ENCODE data around the gene FBXO2.

The FBXO2 gene

GRCh38 chr1:11647333-11647732 is 6.9 kb downstream of the FBXO2 start:
- no peak for FAIRE-seq
- TF ChIP-seq POLR2A (IDR thresholded peaks at IDR 0.05; ENCODE audit: low read depth, low read length) (no peak), POU2F2 (IDR thresholded peaks at IDR 0.05; ENCODE audit: low read depth, low read length) (no peak), PAX5 (IDR thresholded peaks at IDR 0.05; ENCODE audit: insufficient read depth, low read length, severe bottlenecking) (no peak), SPI1 (IDR thresholded peaks at IDR 0.05; ENCODE audit: low read depth, low read length) (no peak), POLR2AphosphoS5 (IDR thresholded peaks at IDR 0.05; ENCODE audit: low read depth, low read length) (no peak), TAF1 (IDR thresholded peaks at IDR 0.05; ENCODE audit: low read depth, low read length) (no peak)
- no peak for DNase-seq (ENCODE audit: insufficient read length, low spot score)

DNA sequence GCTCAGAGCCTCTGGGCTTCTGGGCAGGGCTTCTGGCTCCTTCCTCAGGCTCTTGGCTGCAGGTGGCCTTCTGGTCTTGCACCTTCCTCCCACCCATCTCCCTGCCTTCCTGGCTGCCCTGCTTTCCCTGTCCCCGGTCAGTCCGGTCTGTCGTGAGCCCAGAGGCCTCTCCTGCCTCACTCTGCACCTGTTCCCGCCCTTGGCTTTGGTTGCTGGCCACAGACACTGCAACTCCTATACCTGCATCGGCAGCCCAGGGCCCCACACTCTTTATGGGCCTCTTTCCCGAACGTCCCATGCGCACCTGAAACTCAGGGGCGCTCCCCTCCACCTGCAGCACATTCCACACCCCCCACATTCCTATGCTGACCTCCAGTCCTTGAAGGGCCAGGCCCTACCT is 7.9 kb downstream of the FBXO2 start:
- no peak for DNase-seq (ENCODE audit: insufficient read length, low spot score)
- TF ChIP-seq POLR2A (IDR thresholded peaks at IDR 0.05; ENCODE audit: low read depth, low read length), result no peak
- no peak for TF ChIP-seq TAF1 (IDR thresholded peaks at IDR 0.05; ENCODE audit: low read depth, low read length)
- no peak for TF ChIP-seq PAX5 (IDR thresholded peaks at IDR 0.05; ENCODE audit: insufficient read depth, low read length, severe bottlenecking)
- no peak for TF ChIP-seq SPI1 (IDR thresholded peaks at IDR 0.05; ENCODE audit: low read depth, low read length)
- no peak for TF ChIP-seq POLR2AphosphoS5 (IDR thresholded peaks at IDR 0.05; ENCODE audit: low read depth, low read length)
- TF ChIP-seq POU2F2 (IDR thresholded peaks at IDR 0.05; ENCODE audit: low read depth, low read length), result no peak
- FAIRE-seq, result no peak

DNA sequence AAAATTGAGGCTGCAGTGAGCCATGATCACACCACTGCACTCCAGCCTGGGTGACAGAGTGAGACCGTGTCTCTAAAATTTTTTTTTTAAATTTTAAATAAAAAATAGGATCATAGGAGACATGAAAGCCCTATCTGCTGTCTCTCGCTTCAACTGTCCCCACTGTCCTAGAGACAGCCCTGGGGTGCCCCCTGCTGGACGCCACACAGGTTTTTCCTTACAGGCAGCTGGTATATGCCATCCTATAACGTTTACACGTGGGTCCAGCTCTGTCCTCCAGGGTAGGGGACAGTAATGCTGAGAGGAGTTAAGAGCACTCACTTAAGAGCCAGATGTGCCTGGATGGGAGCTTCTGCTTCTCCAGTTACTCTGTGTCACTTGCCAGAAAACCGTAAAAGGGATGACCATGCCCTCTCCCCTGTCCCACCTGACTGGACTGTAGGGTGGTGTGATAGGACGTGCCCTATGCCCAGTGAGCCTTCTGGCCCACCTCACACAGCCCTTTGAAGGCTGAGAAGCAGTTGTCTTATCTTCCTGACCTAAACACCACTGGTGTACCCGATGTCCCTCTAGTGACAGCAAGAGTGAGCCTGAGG is 8.5 kb downstream of the FBXO2 start:
- no peak for TF ChIP-seq POLR2AphosphoS5 (IDR thresholded peaks at IDR 0.05; ENCODE audit: low read depth, low read length)
- TF ChIP-seq POU2F2 (IDR thresholded peaks at IDR 0.05; ENCODE audit: low read depth, low read length), result no peak
- TF ChIP-seq PAX5 (IDR thresholded peaks at IDR 0.05; ENCODE audit: insufficient read depth, low read length, severe bottlenecking), result no peak
- TF ChIP-seq TAF1 (IDR thresholded peaks at IDR 0.05; ENCODE audit: low read depth, low read length), result no peak
- no peak for TF ChIP-seq SPI1 (IDR thresholded peaks at IDR 0.05; ENCODE audit: low read depth, low read length)
- TF ChIP-seq POLR2A (IDR thresholded peaks at IDR 0.05; ENCODE audit: low read depth, low read length), result no peak
- DNase-seq (ENCODE audit: insufficient read length, low spot score), result peak; percentile 53
- peak; percentile 58 for FAIRE-seq

GRCh38 chr1:11645270-11645669 is 9.0 kb downstream of the FBXO2 start:
- DNase-seq (ENCODE audit: insufficient read length, low spot score) (no peak), FAIRE-seq (no peak)
- TF ChIP-seq POLR2A (IDR thresholded peaks at IDR 0.05; ENCODE audit: low read depth, low read length) (no peak), POU2F2 (IDR thresholded peaks at IDR 0.05; ENCODE audit: low read depth, low read length) (no peak), POLR2AphosphoS5 (IDR thresholded peaks at IDR 0.05; ENCODE audit: low read depth, low read length) (no peak), SPI1 (IDR thresholded peaks at IDR 0.05; ENCODE audit: low read depth, low read length) (no peak), TAF1 (IDR thresholded peaks at IDR 0.05; ENCODE audit: low read depth, low read length) (no peak), PAX5 (IDR thresholded peaks at IDR 0.05; ENCODE audit: insufficient read depth, low read length, severe bottlenecking) (no peak)

GRCh38 chr1:11643782-11644181 is 10.4 kb downstream of the FBXO2 start:
- FAIRE-seq (no peak), DNase-seq (ENCODE audit: insufficient read length, low spot score) (no peak)
- TF ChIP-seq POLR2AphosphoS5 (IDR thresholded peaks at IDR 0.05; ENCODE audit: low read depth, low read length) (no peak), SPI1 (IDR thresholded peaks at IDR 0.05; ENCODE audit: low read depth, low read length) (no peak), PAX5 (IDR thresholded peaks at IDR 0.05; ENCODE audit: insufficient read depth, low read length, severe bottlenecking) (no peak), TAF1 (IDR thresholded peaks at IDR 0.05; ENCODE audit: low read depth, low read length) (no peak), POLR2A (IDR thresholded peaks at IDR 0.05; ENCODE audit: low read depth, low read length) (no peak), POU2F2 (IDR thresholded peaks at IDR 0.05; ENCODE audit: low read depth, low read length) (no peak)

DNA sequence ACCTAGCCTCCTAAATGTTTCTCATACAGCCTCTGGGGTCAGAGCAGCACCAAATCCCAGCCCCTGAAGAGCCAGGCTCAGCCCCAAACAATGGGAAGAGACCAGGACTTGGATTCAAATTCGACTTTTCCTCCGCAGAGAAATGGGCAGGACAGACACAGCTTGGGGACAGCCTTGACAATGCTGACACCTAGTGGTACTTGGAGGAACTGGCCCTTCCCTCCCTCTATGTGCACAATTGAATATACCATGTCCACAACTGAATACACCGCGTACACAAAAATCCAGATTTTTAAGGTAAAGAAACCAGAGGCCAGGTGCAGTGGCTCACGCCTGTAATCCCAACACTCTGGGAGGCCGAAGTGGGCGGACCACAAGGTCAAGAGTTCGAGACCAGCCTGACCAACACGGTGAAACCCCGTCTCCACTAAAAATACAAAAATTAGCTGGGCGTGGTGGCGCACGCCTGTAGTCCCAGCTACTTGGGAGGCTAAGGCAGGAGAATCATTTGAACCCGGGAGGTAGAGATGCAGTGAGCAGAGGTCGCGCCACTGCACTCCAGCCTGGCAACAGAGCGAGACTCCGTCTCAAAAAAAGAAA is 11.7 kb downstream of the FBXO2 start:
- peak; percentile 75 for DNase-seq (ENCODE audit: insufficient read length, low spot score)
- peak; percentile 97 for FAIRE-seq

DNA sequence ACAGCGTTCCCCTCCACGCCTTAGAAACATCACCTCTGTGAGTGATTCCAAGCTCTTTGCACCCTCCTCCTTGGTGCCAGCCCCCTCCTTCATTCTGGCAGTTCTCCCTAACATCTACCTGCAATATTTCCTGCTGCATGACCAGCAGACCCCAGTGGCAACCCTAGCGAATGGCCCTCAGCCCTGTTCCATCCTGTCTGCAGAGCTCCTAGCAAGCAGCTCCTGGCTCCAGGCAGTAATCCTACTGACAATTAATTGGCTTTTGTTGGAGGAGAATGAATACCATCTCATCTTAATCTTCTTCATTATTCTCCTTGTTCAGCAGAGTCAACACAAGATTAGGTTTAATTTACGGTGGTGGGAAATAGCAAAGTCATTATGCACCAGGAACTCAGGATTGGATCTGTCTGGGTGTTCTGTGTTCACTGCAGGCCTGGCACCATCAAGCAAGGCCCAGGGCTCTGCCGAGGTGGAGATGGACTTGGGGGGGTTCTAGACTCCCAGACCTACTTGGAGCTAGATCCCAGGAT is 12.4 kb downstream of the FBXO2 start:
- no peak for FAIRE-seq
- no peak for DNase-seq (ENCODE audit: insufficient read length, low spot score)
- TF ChIP-seq POU2F2 (IDR thresholded peaks at IDR 0.05; ENCODE audit: low read depth, low read length), result no peak
- no peak for TF ChIP-seq POLR2A (IDR thresholded peaks at IDR 0.05; ENCODE audit: low read depth, low read length)
- TF ChIP-seq PAX5 (IDR thresholded peaks at IDR 0.05; ENCODE audit: insufficient read depth, low read length, severe bottlenecking), result no peak
- no peak for TF ChIP-seq POLR2AphosphoS5 (IDR thresholded peaks at IDR 0.05; ENCODE audit: low read depth, low read length)
- TF ChIP-seq TAF1 (IDR thresholded peaks at IDR 0.05; ENCODE audit: low read depth, low read length), result no peak
- no peak for TF ChIP-seq SPI1 (IDR thresholded peaks at IDR 0.05; ENCODE audit: low read depth, low read length)

GRCh38 chr1:11640944-11641343 is 13.3 kb downstream of the FBXO2 start:
- DNase-seq (ENCODE audit: insufficient read length, low spot score) (no peak), FAIRE-seq (no peak)
- TF ChIP-seq SPI1 (IDR thresholded peaks at IDR 0.05; ENCODE audit: low read depth, low read length), result no peak
- TF ChIP-seq PAX5 (IDR thresholded peaks at IDR 0.05; ENCODE audit: insufficient read depth, low read length, severe bottlenecking), result no peak
- TF ChIP-seq POLR2A (IDR thresholded peaks at IDR 0.05; ENCODE audit: low read depth, low read length), result no peak
- TF ChIP-seq TAF1 (IDR thresholded peaks at IDR 0.05; ENCODE audit: low read depth, low read length), result no peak
- no peak for TF ChIP-seq POU2F2 (IDR thresholded peaks at IDR 0.05; ENCODE audit: low read depth, low read length)
- TF ChIP-seq POLR2AphosphoS5 (IDR thresholded peaks at IDR 0.05; ENCODE audit: low read depth, low read length), result no peak

DNA sequence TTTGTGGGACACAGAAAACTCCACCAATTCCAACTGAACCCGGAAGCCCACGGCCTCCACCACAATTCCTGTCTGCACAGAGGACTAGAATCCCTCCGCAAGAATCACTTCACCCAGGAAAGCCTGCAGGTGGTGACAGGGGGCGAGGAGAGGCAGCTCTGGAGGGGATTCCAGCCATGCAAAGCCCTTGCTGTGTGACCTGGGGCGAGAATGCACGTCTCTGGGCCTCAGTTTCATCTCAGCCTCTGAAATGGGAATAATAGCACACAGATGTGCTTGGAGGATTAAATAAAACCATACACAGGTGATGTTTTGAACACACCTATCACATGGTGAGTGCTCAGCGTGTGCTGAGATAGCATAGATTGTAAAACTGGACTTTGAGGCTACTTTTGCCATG is 14.1 kb downstream of the FBXO2 start:
- TF ChIP-seq SPI1 (IDR thresholded peaks at IDR 0.05; ENCODE audit: low read depth, low read length), result no peak
- no peak for TF ChIP-seq PAX5 (IDR thresholded peaks at IDR 0.05; ENCODE audit: insufficient read depth, low read length, severe bottlenecking)
- TF ChIP-seq POLR2A (IDR thresholded peaks at IDR 0.05; ENCODE audit: low read depth, low read length), result no peak
- no peak for TF ChIP-seq TAF1 (IDR thresholded peaks at IDR 0.05; ENCODE audit: low read depth, low read length)
- TF ChIP-seq POU2F2 (IDR thresholded peaks at IDR 0.05; ENCODE audit: low read depth, low read length), result no peak
- no peak for TF ChIP-seq POLR2AphosphoS5 (IDR thresholded peaks at IDR 0.05; ENCODE audit: low read depth, low read length)
- FAIRE-seq (no peak), DNase-seq (ENCODE audit: insufficient read length, low spot score) (no peak)

DNA sequence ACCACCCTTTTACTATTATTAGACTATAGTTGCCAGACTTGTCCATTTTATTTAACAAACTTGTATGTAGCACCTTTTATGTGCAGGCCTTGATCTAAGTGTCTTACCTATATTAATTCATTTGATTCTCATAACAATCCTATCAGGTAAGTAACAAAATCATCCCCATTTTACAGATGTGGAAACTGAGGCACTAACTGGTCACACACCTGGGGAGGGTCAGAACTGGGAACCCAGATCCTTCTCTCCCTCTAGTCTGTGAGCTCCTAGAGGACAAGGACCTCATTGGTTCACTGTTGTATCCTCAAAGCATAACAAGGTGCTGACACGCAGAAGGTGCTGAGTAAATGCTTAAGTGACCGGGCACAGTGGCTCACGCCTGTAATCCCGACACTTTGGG is 14.9 kb downstream of the FBXO2 start:
- FAIRE-seq (no peak), DNase-seq (ENCODE audit: insufficient read length, low spot score) (no peak)
- TF ChIP-seq TAF1 (IDR thresholded peaks at IDR 0.05; ENCODE audit: low read depth, low read length) (no peak), POLR2AphosphoS5 (IDR thresholded peaks at IDR 0.05; ENCODE audit: low read depth, low read length) (no peak), PAX5 (IDR thresholded peaks at IDR 0.05; ENCODE audit: insufficient read depth, low read length, severe bottlenecking) (no peak), SPI1 (IDR thresholded peaks at IDR 0.05; ENCODE audit: low read depth, low read length) (no peak), POU2F2 (IDR thresholded peaks at IDR 0.05; ENCODE audit: low read depth, low read length) (no peak), POLR2A (IDR thresholded peaks at IDR 0.05; ENCODE audit: low read depth, low read length) (no peak)
